SW 1271 (cell line): Measurements from ENCODE around the gene RIMKLB.
"Not testable (repeated sequence)": the region's sequence is repeated elsewhere in the genome, so short reads cannot be mapped to it uniquely, and the experiment has no call there.

Source experiments
- DNase-seq, 2 experiments: peaks; one replicate each; lab custom pipeline; 2025; lab: John Stamatoyannopoulos, UW

The RIMKLB gene

DNA sequence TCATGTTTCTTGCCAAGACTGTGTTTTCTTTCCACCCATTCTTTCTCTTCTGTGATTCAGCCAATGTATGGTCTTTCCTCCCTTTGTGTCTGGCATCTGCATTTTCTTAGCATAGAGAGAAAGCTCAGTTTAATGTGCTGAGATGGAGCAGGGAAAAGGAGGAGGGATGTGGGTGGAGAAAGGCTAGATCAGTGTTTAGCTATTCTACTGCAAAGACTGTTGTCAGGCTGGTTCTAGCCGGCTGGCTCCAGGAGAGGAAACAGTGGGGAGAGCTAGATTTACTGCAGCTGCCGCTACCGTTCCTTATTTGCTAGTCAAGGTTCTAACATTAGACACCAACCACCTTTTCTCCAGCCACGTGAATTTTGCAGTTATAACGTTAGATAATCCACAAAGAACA is 5.2 kb upstream of the RIMKLB start:
- no peak for DNase-seq

DNA sequence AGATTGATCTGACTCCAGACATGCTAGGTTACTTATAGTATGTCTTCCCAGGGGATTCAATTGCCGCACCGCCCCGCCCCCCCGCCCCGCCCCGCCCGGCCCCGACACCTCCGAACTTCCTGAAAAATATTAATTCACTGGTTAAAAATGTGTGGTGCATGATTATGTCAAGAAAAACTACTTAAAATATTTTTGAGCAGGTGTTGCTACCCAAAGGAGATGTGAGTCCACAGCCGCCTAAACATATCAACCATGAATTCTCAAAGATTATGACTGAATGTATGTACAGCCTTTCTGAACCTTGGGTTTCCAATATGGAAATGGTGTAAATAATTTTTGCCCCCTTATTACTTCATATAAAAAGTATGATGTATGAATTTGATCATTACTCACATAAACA is 2.7 kb upstream of the RIMKLB start:
- DNase-seq, result no peak

DNA sequence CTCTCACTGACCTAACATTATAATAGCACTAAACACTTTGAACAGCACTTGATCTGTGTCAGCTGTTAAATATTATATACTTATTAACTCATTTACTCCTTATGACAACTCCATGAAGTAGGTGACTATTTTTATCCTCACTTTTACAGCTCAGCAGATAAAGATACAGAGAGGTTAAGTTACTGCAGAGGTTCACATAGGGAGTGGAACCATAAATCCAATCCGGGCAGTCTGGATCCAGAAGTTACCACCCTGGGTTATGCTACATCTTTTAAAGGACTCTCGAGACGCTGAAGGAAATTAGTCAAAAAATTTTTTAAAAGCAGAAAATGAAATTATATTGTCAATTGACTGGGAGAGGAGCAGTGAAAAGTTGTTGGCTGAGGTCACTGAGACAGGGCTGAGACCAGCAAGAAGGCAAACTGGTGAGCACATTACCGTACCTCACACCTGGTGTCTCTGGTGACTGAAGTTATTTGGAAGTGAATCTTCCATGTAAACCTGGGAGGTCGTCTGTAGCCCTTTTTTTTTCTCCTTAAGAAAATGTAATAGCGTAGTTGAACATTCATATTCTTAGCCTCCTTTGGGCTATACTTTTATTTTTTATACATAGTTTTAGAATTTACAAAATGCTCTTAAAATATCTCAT is 1.2 kb upstream of the RIMKLB start:
- DNase-seq, result no peak

DNA sequence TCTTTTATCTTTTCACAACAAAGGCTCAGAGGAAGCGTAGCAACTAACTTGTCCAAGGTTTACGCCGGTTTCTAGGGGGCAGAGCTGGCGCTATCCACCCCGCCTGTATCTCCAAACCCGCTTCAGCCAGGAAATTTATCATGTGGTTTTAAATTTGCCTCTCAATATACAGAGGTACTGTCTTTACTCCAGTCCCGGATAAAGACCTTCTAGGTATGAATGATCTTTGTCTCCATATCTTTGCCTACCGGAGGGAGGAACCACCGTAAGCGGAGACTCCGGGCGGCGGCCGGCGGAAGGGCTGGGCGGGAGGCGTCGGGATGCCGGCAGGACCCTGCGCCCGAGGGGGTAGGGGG is 693 bp upstream of the RIMKLB start:
- peak in 1 of 2 experiments; percentile 73 for DNase-seq

DNA sequence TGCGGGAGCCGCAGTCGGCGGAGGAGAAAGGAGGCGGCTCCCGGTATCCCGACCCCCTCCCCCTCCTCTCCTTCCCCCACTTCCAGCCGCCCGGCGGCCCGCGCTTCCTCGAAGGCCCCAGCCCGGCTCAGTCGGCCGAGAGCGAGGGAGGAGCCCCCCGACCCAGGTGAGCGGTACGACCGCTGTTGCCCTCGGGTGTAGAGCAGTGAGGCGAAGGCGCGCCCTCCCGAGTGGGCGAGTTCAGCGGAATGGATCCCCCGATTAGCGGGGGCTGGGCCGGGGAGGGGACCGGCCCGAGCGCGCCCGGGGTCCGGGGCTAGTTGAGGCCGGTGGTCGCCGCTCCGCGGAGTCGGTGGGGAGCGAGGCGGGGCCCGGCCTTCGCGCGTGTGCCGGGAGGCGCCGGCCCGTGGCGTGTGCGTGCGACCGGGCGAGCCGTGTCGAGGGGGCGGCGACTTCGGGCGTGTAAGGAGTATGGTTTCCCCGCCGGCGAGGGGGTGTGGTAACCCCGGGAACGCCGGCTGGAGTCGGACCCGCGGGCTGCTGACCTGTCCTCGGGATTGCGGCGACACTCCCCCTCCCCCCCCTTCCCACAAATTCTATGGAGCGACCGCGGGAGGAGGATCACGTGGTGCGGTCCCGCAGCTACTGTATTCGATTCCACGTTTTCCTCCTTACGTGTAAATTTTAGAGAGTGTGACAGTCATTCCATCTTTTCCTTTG is 501 bp downstream of the RIMKLB start:
- peak in 1 of 2 experiments; percentile 49 for DNase-seq

DNA sequence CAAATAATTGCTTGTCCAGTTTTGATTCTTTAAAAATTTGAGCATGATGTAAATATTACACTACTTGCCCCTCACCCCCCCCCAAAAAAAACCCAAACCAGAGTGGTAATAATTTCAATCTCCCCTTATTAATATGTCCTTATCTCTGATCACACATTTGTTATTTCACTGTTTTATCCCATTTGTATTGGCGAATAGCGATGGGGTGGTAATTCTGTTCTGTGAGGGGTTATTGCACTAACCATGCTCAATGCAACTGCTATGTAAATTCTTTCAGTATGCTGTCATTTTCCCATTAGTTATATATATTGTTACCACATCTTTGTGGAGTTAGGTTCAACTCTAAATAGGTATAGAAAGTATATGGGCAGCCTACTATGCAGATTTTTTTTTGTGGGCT is 1.1 kb downstream of the RIMKLB start:
- no peak for DNase-seq

DNA sequence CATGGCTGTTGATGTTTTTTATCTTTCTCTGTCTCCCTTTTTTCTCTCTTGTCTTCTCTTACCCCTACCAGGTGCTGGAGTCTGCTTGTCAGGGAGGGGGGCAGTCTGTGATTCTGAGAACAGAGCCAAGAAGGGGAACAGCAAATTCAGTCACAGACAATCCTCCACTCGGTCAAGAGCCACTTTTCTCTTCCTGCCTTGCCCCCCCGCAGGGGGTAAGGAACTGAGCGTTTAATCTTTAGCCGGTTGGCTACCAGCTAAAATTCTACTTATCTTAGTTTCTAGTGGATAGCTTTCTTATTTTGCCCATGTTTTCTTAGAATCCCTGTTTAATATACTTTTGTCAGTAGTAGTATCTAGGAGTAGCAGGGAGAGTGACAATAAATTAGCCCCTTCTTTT is 1.9 kb downstream of the RIMKLB start:
- no peak for DNase-seq

DNA sequence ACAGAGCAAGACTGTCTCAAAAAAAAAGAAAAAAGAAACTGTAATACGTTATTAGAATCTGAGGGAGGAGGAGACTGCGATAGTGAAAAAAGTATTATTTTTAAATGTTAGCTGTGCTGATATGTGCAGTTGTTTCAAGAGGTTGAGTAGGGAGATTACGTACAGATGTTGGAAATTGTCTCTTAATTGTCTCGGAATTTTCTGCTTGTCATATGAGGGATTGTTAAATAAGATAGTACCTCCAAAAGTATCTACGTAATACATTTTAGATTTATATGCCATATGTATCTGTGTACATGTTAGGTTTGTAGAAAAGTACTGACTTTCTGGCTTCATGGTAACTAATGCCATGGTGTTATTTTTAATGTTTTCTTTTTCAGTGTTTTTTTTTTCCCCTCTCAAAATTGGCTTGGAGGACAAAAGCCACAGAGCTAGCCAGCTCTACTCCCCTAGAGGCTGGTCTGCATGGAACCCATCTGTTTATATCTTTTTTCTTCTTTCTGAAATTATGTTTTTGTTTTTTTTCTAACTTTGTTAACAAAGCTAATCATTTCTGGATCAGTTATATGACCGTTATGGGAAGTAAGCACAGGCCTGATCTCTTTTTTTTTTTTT is 3.4 kb downstream of the RIMKLB start:
- no peak for DNase-seq

GRCh38 chr12:8702159-8702558 is 4.4 kb downstream of the RIMKLB start:
- no peak for DNase-seq

DNA sequence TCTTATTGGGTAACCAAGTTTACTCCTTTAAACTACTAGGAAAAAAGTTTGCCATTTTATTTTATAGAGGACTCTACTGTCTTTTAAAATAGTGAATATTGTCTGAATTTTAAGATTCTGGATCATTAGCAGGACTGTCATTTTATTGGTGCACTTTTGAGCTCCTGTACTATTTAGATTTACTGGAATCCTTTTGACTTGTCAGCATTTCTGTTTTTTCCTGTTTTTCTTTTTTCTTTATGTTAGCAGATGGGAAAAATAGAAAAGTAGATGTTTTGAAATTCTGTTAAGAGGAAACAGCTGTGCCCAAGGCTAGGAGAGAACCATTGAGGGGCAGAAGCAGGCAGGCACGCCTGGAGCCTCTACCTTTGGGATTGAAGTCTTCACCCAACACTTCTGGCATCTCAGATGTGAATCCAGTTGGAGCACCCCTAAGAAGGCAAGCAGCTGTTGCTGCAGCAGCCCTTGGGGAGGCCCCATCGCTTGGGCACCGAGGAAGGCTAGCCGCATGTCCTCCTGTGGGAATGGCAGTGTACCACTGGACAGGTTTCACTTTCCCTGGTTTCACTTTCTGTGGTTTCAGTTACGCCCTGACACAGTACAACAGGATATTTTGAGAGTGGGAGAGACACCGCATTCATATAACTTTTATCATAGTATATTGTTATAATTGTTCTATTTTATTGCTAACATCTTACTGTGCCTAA is 11.5 kb downstream of the RIMKLB start:
- no peak for DNase-seq

GRCh38 chr12:8712572-8712971 is 14.8 kb downstream of the RIMKLB start:
- DNase-seq, result no peak

GRCh38 chr12:8722286-8722800 is 24.6 kb downstream of the RIMKLB start:
- DNase-seq, result no peak

- DNase-seq, result no peak
Observed at GRCh38 chr12:8734873-8735381, 37.1 kb downstream of the RIMKLB start.

DNA sequence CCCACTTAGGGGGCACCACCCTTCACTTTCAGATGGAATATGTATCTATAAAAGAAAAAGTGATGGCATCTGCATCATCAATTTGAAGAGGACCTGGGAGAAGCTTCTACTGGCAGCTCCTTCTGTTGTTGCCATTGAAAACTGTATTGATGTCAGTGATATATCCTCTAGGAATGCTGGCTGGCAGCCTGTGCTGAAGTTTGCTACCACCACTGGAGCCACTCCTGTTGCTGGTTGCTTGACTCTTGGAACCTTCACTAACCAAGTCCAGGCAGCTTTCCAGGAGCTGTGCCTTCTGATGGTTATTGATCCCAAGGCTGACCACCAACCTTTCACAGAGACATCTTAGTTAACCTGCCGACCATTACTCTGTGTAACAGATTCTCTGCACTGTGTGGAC is 44.7 kb downstream of the RIMKLB start:
- DNase-seq, result no peak

- not testable (repeated sequence) for DNase-seq
Observed at GRCh38 chr12:8743121-8743520, 45.3 kb downstream of the RIMKLB start.

DNA sequence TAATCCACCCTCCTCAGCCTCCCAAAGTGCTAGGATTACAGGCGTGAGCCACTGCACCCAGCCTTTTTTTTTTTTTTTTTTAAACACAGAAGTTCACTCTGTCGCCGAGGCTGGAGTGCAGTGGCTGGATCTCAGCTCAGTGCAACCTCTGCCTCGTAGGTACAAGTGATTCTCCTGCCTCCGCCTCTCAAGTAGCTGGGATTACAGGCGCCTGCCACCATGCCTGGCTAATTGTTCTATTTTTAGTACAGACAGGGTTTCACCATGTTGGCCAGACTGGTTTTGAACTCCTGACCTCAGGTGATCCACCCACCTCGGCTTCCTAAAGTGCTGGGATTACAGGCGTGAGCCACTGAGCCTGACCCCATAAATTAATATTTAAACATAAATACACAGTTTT is 47.8 kb downstream of the RIMKLB start:
- DNase-seq, result not testable (repeated sequence)

GRCh38 chr12:8746046-8746445 is 48.3 kb downstream of the RIMKLB start:
- DNase-seq, result no peak

DNA sequence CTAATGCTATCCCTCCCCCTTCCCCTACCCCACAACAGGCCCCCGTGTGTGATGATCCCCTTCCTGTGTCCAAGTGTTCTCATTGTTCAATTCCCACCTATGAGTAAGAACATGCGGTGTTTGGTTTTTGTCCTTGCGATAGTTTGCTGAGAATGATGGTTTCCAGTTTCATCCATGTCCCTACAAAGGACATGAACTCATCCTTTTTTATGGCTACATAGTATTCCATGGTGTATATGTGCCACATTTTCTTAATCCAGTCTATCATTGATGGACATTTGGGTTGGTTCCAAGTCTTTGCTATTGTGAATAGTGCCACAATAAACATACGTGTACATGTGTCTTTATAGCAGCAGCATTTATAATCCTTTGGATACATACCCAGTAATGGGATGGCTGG is 62.3 kb downstream of the RIMKLB start:
- not testable (repeated sequence) for DNase-seq

DNA sequence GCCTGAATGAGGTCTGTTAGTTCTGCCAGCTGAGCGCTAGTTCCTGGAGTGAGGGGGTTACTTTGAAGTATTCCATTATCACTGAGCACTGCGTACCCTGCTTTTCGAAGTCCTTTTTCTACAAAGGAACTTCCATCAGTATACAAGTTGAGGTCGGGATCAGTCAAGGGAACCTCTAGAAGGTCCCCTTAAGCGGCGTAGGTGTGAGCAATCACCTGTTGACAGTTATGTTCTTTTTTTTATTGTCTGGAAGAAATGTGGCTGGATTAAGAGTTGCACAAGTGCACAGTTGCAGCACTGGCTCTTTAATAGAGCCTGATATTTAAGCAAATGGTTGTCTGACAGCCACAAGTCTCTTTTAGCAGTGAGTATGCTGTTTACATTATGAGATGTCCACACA is 64.9 kb downstream of the RIMKLB start:
- not testable (repeated sequence) for DNase-seq

DNA sequence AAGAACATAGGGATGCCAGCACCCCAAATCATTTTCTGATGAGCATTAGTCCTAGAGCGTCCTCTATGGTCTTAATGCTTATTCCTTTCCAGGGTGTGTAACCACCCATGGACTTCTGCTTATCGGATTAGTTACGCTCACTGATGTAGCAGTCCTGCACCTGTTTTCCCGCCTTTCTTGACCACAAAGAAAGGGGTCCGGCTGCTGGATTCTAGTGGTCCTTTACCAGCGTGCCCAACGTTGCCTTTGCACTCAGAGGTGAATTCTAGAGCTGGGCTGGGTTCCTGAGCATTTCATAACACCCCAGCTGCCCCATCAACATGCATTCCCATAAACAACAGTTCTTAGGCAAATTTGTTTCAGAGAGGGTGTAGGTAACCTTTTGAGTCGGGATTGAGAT is 68.3 kb downstream of the RIMKLB start:
- DNase-seq, result not testable (repeated sequence)

GRCh38 chr12:8770499-8770898 is 72.7 kb downstream of the RIMKLB start:
- no peak for DNase-seq

DNA sequence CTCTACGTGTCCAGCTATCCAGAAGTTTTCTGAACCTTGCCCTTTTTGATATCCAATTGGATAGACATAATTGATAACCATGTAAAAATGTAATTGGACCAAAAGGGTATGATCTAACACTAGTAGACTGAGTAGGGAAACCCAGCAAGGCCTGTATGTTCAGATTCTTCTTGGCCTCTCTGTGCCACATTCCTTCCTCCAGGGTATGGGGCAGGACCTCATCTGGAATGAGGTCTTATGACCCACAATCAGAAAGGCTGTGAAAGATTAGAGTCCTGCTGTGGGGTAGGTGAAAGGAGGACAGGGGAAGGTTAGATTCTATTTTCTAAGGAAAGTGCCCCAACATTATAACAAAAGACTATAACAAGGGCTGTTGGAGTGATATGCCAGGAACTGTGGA is 73.3 kb downstream of the RIMKLB start:
- DNase-seq, result no peak
